Measurements from ENCODE around the gene OR4M1. TPM values are rescaled to one million over a fixed set of nuclear protein-coding genes. Genes with fewer than 3 reads are reported as not detected.
"Not testable (repeated sequence)": the region's sequence is repeated elsewhere in the genome, so short reads cannot be mapped to it uniquely, and the experiment has no call there.

The OR4M1 gene, protein sequence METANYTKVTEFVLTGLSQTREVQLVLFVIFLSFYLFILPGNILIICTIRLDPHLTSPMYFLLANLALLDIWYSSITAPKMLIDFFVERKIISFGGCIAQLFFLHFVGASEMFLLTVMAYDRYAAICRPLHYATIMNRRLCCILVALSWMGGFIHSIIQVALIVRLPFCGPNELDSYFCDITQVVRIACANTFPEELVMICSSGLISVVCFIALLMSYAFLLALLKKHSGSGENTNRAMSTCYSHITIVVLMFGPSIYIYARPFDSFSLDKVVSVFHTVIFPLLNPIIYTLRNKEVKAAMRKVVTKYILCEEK
- not detected for total RNA-seq

DNA sequence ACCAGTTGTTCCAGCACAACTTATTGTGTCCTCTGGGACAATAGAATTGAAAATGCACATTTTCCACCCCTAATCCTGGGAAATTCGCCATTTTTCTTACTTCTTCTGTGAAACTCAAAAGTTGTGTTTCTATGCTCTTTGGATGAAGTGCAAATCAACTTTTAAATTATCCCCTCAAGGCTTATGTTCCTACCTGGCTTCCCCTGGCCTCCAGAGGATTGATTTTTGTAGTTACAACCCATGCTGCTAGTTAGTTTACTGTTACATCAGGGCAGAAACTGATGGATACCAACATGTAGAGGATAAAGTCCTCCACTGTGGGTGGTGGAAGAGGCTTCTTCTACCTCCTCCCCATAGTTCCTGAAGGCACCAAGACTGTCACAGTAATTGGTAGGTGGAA, at the start of gene OR4M1:
Gene OR4M1 (plus strand): TSS at position 301 of the 400 bp plus-strand sequence. CDS start 6,819 bp downstream, outside the sequence.
- H3K4me1 Mint-ChIP-seq; DNase-seq; H3K27ac Mint-ChIP-seq; CTCF ChIA-PET; H3K27me3 Mint-ChIP-seq; H3K9me3 Mint-ChIP-seq; POLR2A ChIA-PET; H3K4me3 Mint-ChIP-seq; H3K36me3 Mint-ChIP-seq (ENCODE audit: low read depth): not testable (repeated sequence)

DNA sequence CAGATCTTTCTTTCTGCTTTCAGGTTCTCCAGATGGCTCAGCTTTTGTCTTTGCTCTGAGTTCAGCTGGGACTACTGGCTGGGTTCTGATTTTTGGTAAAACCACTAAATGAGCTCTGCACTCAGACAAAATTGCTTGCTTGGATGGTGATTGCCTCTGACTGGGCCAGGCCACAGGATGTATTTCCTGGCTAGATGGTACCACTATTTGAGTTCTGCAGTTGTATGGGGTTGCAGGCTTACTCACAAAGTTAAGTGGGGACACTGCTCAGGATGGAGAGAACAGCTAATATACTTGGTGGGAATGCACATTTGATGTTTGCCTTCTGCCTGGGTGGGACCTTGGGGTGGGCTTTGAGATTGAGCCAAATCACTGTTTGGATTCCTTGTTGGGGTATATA, 43.9 kb upstream of the OR4M1 start:
- Mint-ChIP-seq H3K4me1 (no peaks in the 10 kb centered on the region), H3K36me3 (ENCODE audit: low read depth) (no peaks in the 10 kb centered on the region), H3K4me3 (no peak overlapping the region), H3K9me3 (peaks cover 5% of the 10 kb centered on the region), H3K27ac (no peak overlapping the region), H3K27me3 (no peaks in the 10 kb centered on the region)
- ChIA-PET CTCF (no interaction called here), POLR2A (no interaction called here)
- no peak for DNase-seq

DNA sequence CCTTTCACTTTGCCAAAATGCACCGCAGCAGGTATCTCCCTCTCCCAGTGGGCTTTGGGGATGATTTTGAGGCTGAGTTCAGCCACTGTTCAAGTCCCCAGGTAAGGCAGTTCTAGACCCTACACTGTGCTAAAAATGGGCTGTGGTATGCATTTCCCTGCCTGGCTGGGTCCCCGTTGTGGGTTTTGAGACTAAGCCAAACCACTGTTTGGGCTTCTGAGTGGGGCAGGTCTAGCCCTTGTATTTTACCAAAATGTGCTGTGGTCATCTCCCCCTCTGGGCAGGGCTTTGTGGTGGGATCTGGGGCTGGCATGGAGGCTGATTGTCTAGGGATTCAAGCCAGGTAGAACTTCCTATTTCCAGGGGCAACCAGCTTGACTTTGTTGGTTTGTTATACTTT, 43.5 kb upstream of the OR4M1 start:
- ChIA-PET CTCF (no interaction called here), POLR2A (no interaction called here)

DNA sequence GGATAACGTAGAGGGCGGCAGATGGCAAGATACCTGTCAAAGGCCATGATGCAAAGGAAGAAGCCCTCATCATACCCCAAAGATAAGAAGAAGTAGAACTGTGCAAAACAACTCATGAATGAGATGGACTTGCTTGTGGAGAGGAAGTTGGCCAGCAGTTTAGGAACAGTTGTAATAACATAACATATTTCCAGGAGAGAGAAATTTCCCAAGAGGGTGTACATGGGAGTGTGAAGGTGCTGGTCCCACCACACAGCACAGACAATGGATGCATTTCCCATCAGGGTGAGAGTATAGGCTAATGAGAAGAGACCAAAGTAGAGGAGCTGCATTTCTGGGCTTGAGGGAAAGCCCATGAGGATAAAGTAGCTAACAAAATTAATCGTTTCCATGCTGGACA, 39.4 kb upstream of the OR4M1 start:
- H3K4me3 Mint-ChIP-seq; H3K36me3 Mint-ChIP-seq (ENCODE audit: low read depth); CTCF ChIA-PET; H3K27me3 Mint-ChIP-seq; H3K27ac Mint-ChIP-seq; POLR2A ChIA-PET; DNase-seq; H3K4me1 Mint-ChIP-seq; H3K9me3 Mint-ChIP-seq: not testable (repeated sequence)

More for the DNA sequence above, 43.5 kb upstream of the OR4M1 start:
- H3K27ac Mint-ChIP-seq: no peak overlapping the region
- H3K27me3 Mint-ChIP-seq: no peaks in the 10 kb centered on the region
- DNase-seq: no peak
- no peaks in the 10 kb centered on the region for H3K36me3 Mint-ChIP-seq (ENCODE audit: low read depth)
- no peaks in the 10 kb centered on the region for H3K4me1 Mint-ChIP-seq
- H3K9me3 Mint-ChIP-seq: peaks cover 5% of the 10 kb centered on the region
- no peak overlapping the region for H3K4me3 Mint-ChIP-seq

DNA sequence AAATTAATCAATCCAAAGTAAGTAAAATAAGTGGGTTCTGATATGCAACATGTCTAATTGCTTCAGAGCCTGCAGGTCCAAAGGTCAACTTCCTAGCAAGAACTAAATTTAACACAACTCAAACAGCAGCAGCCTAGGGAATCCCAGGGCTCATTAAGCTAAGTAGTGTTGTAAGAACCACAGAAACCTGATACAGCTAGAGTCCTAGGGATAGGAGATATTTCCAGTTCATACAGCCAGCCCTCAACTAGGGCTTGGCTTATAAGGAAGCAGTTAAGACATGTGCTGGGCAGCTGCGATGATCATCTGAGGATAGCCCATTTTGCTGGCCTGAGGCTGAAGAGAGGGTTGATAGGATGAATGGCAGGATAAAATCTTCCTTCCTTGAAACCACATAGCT, 30.0 kb upstream of the OR4M1 start, which contains the start of gene OR4Q3:
Gene OR4Q3 (plus strand): TSS at position 316 of the 400 bp plus-strand sequence.
- Mint-ChIP-seq H3K4me3 (no peak within 1 kb of the TSS), H3K36me3 (ENCODE audit: low read depth) (no peaks in the 10 kb centered on the region), H3K27me3 (no peaks in the 10 kb centered on the region), H3K4me1 (no peaks in the 10 kb centered on the region), H3K27ac (no peak within 1 kb of the TSS), H3K9me3 (peaks cover 2% of the 10 kb centered on the region)
- ChIA-PET CTCF (no interaction called here), POLR2A (no interaction called here)
- no peak for DNase-seq

DNA sequence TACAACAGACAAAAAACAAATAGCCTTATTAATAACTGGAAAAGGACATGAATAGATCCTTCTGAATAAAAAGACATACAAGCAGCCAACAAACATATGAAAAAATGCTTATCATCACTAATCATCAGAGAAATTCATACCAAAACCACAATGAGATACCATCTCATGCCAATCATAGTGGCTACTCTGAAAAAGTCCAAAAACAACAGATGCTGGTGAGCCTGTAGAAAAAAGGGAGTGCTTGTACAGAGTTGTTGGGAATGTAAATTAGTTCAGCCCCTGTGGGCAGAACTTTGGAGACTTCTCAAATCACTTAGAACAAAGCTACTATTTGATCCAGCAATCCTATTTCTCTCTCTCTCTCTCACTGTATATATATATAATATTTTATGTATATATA, 21.0 kb upstream of the OR4M1 start:
- H3K4me1 Mint-ChIP-seq; H3K36me3 Mint-ChIP-seq (ENCODE audit: low read depth); POLR2A ChIA-PET; H3K27ac Mint-ChIP-seq; DNase-seq; H3K9me3 Mint-ChIP-seq; H3K27me3 Mint-ChIP-seq; H3K4me3 Mint-ChIP-seq: not testable (repeated sequence)
- CTCF ChIA-PET: interaction anchor here (0.6 kb wide), 1 partner anchor 118 kb away, joined by 3 read pairs; no protein-coding TSS in a partner anchor

DNA sequence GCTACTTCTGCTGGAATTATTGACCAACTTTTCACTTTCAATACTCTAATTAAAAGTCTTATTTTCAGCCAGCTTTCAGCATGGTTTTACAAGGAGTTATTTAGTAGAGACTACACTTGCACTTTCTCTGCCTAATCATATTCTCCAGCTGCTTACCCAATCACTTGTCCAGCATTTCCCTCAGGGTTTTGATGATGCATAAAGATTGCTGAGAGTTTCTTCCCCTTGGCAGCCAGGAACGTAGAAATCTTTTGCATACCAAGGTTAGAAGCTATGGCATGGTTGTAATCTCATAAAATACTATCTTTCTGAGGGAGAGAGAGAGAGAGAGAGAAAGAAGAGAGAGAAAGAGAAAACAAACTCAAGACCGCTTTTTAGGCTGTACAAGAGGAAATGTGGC, 19.1 kb upstream of the OR4M1 start:
- Mint-ChIP-seq H3K4me1 (no peaks in the 10 kb centered on the region), H3K27ac (no peak overlapping the region), H3K36me3 (ENCODE audit: low read depth) (no peaks in the 10 kb centered on the region), H3K4me3 (no peak overlapping the region), H3K27me3 (peaks cover 2% of the 10 kb centered on the region), H3K9me3 (no peaks in the 10 kb centered on the region)
- POLR2A ChIA-PET: no interaction called here
- DNase-seq: no peak
- CTCF ChIA-PET: no interaction called here

DNA sequence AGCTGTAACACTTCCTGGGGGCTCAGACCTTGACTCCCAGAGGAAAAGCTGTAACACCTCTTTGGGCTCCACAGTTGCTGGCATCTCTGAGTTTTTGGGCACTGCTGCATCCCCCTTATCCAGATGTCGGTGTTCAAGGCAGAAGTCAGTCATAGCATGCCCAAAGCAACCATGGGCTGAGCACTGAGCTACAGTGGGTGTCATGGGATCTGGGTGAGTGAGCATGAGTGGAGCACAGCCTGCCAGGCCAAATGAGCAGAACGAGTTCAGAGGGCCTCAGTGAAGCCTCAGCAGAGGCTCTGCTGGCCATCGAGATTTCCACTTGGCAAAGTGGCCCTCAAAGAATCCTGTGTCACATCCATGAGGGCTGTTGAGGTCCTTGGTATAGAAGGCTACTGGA, 1.8 kb upstream of the OR4M1 start:
- DNase-seq; CTCF ChIA-PET; H3K27ac Mint-ChIP-seq; H3K36me3 Mint-ChIP-seq (ENCODE audit: low read depth); H3K4me1 Mint-ChIP-seq; H3K4me3 Mint-ChIP-seq; H3K9me3 Mint-ChIP-seq; H3K27me3 Mint-ChIP-seq; POLR2A ChIA-PET: not testable (repeated sequence)

DNA sequence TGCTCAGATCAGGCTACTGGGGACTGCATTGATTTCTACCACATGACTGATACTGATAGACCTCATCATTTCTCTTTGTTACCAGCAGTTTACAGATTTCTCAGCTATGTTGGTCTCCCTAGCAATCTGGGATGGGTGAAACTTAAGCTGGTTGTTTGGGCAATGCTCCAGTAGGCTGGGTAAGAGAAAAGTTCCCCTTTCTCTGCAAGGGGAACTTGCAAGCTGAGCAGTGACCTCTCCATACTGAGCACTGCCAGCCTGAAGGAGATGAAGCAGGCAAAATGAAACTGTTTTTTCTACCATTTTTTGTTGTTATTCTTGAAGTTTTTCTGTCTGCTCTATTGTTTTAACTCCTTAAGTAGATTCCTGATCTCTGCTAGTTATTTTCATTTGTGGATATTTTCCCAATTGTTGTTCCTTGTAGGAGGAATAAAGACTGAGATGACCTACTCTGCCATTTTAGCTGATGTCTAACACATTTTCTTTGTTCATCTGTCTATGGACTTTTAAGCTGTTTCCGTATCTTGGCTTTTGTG, 1.3 kb upstream of the OR4M1 start:
- H3K27me3 Mint-ChIP-seq: no peaks in the 10 kb centered on the region
- no peak overlapping the region for H3K4me3 Mint-ChIP-seq
- H3K36me3 Mint-ChIP-seq (ENCODE audit: low read depth): no peaks in the 10 kb centered on the region

DNA sequence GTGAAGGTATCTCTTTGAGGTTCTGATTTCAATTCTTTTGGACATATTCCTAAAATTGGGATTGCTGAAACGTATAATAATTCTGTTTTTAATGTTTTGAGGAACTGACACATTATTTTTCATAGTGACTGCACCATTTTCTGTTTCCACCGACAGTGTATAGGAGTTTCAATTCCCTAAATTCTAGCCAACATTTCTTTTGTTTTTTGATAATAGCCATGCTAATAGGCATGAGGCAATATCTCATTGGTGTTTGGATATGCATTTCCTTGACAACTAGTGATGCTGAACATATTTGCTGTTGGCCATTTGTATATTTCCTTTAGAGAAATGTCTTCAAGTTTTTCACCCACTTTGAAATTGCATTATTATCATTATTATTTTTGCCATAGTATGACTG, 850 bp upstream of the OR4M1 start:
- POLR2A ChIA-PET: not testable (repeated sequence)

More for the DNA sequence above, 1.3 kb upstream of the OR4M1 start:
- Mint-ChIP-seq H3K4me1 (no peaks in the 10 kb centered on the region), H3K27ac (no peak overlapping the region), H3K9me3 (peaks cover 4% of the 10 kb centered on the region)
- ChIA-PET POLR2A (no interaction called here), CTCF (no interaction called here)
- DNase-seq: no peak

DNA sequence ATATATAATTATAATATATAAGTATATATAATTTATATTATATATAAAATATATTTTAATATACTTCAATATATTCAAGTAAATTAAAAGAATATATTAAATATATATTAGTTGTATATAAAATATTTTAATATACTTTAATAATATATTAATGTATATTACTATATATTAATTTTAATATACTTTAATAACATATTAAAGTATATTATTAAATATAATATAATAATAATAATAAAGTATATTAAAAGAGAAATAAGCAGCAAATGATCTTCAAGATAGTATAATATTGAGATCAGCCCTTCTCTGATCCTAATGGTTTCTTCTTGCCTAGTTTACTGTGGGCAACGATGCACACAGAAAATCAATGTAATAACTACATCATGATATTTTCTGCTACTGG, 2.3 kb downstream of the OR4M1 start:
- POLR2A ChIA-PET: no interaction called here
- H3K4me3 Mint-ChIP-seq: no peak overlapping the region
- H3K4me1 Mint-ChIP-seq: no peaks in the 10 kb centered on the region
- DNase-seq: no peak
- peaks cover 4% of the 10 kb centered on the region for H3K9me3 Mint-ChIP-seq
- no peaks in the 10 kb centered on the region for H3K36me3 Mint-ChIP-seq (ENCODE audit: low read depth)
- no peaks in the 10 kb centered on the region for H3K27me3 Mint-ChIP-seq
- CTCF ChIA-PET: no interaction called here
- H3K27ac Mint-ChIP-seq: no peak overlapping the region

More for the DNA sequence above, 850 bp upstream of the OR4M1 start:
- CTCF ChIA-PET; H3K27me3 Mint-ChIP-seq; H3K27ac Mint-ChIP-seq; H3K9me3 Mint-ChIP-seq; H3K36me3 Mint-ChIP-seq (ENCODE audit: low read depth); H3K4me3 Mint-ChIP-seq; H3K4me1 Mint-ChIP-seq; DNase-seq: not testable (repeated sequence)

DNA sequence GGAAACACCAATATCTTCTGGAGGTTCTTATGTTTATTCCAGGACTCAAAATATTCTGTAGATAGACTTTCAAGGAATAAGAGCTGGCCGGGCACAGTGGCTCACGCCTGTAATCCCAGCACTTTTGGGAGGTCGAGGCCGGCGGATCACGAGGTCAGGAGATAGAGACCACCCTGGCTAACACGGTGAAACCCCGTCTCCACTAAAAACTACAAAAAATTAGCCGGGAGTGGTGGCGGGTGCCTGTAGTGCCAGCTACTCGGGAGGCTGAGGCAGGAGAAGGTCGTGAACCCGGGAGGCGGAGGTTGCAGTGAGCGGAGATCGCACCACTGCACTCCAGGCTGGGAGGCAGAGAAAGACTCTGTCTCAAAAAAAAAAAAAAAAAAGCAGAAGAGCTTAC, 12.5 kb downstream of the OR4M1 start:
- H3K27me3 Mint-ChIP-seq; POLR2A ChIA-PET; H3K9me3 Mint-ChIP-seq; CTCF ChIA-PET; H3K36me3 Mint-ChIP-seq (ENCODE audit: low read depth); H3K4me1 Mint-ChIP-seq; DNase-seq; H3K27ac Mint-ChIP-seq; H3K4me3 Mint-ChIP-seq: not testable (repeated sequence)

DNA sequence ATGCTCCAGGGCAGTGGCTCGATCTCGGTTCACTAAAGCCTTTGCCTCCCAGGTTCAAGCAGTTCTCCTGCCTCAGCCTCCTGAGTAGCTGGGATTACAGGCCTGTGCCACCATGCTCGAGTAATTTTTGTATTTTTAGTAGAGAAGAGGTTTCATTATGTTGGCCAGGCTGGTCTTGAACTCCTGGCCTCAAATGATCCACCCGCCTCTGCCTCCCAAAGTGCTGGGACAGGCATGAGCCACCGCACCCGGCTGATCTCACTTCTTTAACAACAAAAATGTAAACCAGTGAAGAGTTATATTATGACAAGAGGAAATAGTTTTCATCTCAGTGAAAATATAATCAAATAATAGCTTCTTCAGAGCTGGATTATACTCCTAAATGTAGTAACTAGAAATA, 14.0 kb downstream of the OR4M1 start:
- H3K4me1 Mint-ChIP-seq; H3K27me3 Mint-ChIP-seq; H3K36me3 Mint-ChIP-seq (ENCODE audit: low read depth); H3K4me3 Mint-ChIP-seq; H3K27ac Mint-ChIP-seq; H3K9me3 Mint-ChIP-seq; POLR2A ChIA-PET; DNase-seq: not testable (repeated sequence)
- CTCF ChIA-PET: interaction anchor here (0.7 kb wide), 1 partner anchor 1260 kb away, joined by 3 read pairs; no protein-coding TSS in a partner anchor

DNA sequence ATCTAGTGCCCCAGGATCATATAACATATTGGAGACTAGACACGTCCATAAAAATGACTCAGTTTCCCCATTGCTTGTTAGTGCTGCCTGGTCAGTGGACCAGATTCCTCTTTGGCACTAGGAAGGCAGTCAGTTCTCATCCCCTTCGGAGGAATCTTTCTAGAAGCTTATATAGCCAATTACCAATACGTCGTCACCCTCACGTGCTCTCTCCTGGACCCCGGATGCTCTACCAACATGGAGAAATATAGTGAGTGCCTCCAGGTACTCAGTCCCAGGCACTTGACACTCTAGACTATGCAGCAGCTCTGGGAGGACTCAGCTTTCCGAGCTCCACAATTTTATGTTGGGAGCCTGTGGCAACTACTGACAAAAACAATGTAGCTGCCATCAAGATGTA, 14.8 kb downstream of the OR4M1 start:
- H3K4me1 Mint-ChIP-seq; CTCF ChIA-PET; H3K27ac Mint-ChIP-seq; H3K36me3 Mint-ChIP-seq (ENCODE audit: low read depth); DNase-seq; H3K27me3 Mint-ChIP-seq; H3K9me3 Mint-ChIP-seq; H3K4me3 Mint-ChIP-seq; POLR2A ChIA-PET: not testable (repeated sequence)

All from activated CD4-positive, alpha-beta T cell treated with anti-CD3 and anti-CD28 coated beads, Interleukin-2, amount 10 ng/mL, durations not matched to agents 7 days and 5 days (primary cell).